HG02852 (cell line): ENCODE data around the gene NAA20.

Source experiments
- ATAC-seq: cut with Tn5 transposase; IDR thresholded peaks from one replicate; pipeline ENCODE4 v1.9.1; 2021; ENCODE audit warnings: mild to moderate bottlenecking, moderate library complexity; ENCODE audit not compliant: unreplicated experiment

NAA20 gene

DNA sequence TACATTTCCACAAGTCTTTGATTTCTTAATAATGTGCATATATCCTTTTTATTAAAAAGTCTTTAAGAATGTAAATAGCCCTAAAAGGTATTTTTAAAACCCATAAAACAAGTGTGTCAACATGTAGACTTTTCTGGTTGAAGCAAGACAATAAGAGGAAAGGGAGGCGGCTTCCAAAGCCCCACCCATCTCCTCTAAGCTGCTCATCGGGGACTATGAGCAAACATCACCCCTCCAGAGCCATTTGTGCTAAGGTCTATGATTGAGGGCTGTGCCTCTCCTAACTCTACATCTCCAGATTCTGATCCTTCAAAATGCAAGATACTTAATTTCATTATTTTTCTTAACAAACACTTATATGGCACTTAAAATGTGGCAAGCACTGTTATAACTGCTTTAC lies 2.5 kb upstream of the NAA20 start:
- ATAC-seq, result no peak

DNA sequence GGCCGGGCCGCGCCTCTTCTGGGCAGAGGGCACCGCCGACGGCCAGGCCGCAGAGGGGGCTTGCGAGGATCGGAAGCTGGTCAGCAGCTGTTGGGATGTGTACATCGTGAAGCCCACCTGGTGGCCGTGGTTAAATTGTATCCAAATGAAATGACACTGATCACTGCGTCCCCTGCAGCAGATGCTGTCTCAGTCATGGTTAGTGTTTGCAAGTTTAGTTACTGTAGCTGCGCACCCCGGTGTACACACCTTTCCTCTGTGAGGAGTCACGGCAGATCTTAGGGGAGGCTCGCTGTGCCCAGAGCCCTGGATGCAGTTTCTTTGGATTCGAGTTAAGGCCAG lies 653 bp downstream of the NAA20 start:
- peak; percentile 4 for ATAC-seq

DNA sequence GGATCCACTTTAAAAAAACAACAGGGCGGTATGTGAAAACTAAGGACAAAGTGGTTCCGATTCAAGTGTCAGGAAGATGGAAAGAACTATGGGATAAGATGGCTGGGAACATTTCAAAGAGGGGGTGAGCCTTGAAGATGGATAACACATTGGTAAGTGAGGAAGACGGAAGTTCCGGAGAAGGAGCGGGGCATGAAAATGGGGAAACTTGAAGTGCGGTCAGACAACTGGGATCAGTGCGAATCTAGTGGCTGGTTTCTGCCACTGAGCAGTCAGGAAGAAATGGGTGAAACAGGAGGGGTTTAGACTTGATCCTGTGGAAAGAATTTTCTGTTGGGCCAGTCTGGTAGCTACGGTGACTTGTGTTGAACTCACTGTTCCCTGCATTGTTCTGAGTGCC lies 1.2 kb downstream of the NAA20 start:
- no peak for ATAC-seq

DNA sequence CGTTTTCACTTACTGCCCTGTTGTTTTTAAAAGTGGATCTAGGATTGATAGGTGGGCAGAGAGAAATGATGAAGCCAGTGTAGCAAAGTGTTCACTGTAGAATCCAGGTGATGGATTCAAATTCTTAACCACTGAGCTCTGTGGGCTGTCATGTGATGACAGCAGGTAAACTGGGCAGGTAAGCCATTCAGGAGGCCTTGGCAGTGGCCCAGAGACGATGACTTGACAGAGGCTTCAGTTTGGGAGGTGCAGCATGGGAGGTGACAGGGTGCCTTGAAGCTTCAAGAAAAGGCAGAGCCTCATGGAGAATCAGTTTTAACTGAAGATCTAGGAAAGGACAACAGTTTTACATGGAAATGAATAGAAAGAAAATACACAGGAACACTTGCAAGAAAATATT lies 2.0 kb downstream of the NAA20 start:
- ATAC-seq, result no peak

DNA sequence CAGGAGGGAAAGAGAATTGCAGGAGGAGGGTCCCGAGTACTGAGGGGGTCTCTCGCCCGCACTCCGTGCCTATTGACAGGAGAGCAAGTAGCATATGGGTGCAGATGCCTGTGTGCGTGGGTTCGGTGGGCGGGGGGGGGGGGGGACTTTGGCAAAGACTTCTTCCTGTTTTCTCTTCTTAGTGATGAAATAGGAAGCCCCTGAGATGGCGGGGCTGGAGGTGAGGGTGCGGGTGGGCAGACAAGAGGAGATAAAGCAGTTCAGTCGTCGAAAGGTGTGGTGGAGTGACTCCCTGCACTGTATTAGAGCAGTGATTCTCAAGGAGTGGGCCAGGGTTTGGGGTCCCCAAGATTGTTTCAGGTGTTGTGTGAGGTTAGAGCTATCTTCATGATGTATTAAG lies 3.7 kb downstream of the NAA20 start:
- ATAC-seq, result no peak

DNA sequence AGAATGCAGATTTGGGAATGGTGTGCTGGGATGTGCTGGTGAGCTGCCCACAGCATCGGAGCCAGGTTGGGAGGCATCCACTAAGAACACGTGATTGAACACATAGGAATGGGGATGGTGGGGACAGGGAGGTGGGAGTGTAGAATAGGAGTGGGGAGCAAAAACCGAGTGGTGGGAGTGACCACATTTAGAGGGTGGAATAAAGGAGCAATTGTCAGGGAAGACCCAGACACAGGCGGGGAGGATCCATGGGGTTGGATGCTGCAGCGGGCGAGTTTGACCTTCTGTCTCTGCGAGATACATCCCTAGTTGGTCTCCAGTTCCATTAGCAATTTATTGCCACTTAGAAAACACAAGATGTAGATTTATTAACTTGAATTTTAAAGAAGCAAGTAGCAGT lies 4.7 kb downstream of the NAA20 start:
- ATAC-seq, result no peak

DNA sequence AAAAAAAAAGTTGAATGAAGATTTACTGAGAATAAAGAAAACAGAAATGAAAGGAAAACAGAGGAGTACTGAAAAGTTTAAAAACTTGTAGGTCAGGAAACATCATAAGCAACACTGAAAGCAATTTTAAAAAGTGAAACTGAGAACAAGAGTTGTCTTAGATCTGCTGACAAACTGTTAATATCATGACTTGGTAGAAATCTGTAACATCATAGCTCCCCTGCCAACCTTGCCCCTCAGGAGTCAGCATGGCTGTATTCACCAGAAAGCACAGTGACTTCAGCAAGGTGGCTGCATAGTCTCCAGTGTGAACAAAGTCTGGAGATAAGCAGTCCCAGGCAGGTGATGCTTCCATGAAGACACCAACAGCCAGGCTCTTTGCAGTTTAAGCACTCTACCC lies 5.3 kb downstream of the NAA20 start:
- peak; percentile 62 for ATAC-seq

DNA sequence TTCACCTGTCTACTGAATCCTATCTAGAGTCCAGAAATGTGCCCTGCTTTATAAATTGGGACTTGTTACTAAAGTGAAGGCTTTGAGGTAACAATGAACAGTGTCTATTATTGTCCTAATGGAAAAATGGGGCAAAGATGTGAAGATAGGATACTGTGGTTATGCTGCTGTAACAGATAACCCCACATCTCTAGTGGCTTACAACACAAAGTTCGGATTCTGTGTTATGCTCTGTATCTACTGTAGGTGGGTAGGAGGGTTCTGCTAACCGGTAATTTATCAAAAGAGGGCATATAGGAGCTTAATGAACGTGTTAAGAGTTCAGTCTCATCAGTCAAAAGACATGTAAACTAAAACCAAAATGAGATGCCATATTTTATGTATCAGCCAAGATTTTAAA lies 6.2 kb downstream of the NAA20 start:
- ATAC-seq, result no peak

DNA sequence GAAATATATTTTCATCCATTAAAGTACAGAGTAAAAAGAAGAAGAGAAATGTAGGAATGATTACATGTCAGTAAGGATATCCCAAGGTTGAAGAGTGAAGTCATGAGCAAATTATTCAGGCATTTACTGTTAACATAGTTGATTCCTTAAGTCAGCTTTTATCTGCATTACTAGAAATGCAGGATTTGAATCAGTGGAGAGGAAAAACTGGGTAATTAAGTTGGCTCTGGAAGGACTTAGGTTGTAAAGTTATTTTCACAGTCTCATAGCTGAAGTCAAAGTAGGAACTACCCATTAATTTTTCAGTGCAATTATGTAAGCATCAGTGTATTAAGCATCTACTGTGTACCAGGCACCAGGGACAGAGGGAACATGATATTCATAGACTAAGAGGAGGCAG lies 7.8 kb downstream of the NAA20 start:
- ATAC-seq, result no peak

DNA sequence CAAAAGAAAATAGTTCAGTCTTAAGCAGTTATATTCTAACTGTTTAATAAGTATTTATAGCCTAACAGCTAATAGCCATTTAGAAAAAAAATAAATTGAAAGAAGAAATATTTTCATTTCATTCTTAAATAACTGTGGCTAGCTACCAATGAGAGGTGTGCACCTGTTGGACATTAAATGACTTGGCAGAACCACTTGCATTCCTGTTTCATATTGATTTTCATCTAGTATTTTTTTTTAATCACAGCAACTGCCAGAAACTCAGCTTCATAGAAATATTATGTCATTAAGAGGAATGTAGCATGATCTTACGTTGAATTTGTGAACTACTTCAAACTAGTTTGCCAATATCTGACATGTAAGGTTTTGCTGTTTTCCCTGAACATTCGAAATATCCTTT lies 10.1 kb downstream of the NAA20 start:
- ATAC-seq, result no peak

DNA sequence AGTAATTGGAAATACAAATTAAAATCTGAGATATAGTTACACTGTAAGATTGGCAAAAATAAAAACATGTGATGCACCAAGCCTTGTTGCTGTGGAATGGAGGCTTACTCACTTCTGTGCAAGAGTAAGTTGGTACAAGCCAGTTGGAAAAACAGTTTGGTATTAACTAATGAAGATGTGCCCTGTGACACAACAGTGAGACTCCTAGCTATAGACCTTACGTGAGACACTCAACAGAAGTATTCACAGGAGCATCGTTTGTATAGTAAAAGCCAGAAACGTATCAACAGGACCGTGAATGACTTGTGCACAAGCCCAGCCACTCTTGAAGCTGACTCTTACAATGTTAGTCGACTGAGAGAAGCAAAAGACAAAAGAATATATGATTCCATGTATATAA lies 14.6 kb downstream of the NAA20 start:
- no peak for ATAC-seq

DNA sequence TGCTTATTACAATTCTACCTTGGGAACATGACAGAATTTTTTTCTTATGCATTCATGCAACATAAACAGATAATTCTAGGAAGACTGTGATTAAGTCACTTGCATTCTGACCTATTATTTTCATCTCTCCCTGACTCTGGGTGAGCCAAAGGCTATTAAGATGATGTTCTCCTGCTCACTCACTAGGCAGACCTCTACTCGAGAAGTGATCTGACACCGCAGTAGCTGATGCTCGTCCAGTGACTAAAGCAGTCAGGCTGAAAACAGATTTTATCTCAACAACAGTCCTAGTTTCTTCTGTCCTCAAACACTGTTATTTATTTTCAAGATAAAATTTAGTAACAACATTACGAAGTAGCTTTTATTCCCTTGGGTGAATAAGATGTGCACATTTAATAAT lies 17.3 kb downstream of the NAA20 start:
- ATAC-seq, result no peak

DNA sequence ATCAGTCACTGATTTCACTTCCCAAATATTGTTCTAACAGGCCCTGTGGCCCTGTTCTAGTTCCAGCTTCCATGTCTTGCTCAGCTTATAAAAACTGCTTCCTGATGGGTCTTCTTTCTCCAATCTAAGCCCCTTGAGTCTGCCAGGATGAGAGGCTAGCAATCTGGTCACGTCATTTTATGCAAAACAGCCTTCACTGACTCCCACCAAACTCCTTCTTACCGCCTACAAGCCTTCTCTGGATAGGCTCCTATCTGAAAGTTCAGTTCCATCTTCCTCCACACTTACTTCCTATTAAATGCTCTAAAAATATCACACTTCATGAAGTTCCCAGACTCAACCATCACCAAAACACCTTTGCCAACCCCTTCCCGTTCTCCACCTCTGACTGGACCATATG lies 19.6 kb downstream of the NAA20 start:
- no peak for ATAC-seq

DNA sequence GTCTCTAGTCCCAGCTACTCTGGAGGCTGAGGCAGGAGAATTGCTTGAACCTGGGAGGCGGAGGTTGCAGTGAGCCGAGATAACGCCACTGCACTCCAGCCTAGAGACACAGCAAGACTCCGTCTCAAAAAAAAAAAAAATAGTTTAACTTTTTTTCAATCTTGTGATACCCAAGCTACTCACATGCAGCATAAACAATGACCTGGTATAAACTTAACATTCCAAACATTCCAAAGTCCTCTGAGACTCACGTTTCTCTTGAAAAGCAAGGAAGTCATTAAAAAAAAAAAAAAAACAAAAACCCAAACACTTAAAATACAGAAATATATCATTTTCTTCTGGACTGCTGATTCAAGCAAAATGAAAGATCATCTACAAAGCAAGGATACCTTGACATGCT lies 20.8 kb downstream of the NAA20 start:
- no peak for ATAC-seq

DNA sequence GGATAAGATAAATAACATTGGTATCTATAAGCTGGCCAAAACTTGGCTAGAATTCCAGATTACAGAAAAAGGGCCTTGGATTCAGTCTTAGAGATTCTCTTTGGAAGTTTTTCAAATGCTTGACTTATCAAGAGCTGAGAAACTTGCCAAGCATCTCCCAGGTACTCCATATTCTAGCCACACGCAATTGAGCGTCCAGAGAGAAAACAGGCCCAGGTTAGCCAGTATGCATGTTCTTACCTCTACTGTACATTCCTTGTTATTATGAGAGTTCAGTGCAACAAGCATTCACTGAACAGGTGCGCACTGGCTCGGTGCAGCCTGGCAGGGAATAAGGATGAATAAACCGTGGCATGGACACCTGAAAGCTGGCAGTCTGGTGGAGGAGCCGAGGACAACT lies 21.4 kb downstream of the NAA20 start:
- ATAC-seq, result no peak

DNA sequence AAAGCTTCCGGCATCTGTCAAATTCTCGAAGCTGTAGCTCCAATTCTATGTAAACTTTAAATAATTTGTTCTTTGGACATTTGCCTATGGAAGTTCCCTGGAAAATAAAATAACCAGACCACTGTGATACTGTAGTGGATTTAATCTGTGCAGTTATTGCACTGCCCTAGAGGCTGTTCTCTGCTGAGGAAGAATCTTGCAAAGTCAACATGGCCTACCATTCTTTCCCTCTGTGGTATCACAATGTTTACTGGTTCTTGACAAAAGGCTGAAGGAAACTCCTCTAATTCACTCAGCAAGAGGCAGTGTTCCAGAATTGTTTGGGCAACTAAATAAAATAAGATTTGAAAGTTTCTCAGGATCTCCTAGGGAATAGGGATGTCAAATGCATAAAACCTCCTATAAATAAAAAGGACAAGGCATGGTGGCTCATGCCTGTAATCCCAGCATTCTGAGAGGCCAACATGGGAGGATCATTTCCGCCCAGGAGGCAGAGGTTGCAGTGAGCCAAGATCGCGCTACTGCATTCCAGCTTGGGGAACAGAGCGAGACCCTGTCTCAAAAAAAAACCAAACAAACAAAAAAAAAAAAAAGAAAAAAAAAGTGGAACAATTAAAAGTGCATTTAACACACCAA lies 22.7 kb downstream of the NAA20 start:
- no peak for ATAC-seq

DNA sequence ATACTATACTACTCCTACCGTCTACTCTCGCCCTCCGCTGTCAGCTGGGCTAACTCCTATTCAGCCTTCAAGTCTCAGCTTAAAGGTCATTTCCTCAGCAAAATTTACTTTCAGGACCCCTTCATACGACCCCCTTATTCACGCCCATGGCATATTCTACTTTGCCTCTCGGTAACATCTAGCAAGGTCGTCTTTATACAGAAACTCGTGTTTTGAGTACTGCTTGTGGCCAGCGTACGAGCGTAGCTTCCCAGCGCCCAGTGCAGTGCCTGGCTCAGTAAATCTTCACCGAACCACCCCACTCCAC lies 34.6 kb downstream of the NAA20 start:
- ATAC-seq, result no peak

DNA sequence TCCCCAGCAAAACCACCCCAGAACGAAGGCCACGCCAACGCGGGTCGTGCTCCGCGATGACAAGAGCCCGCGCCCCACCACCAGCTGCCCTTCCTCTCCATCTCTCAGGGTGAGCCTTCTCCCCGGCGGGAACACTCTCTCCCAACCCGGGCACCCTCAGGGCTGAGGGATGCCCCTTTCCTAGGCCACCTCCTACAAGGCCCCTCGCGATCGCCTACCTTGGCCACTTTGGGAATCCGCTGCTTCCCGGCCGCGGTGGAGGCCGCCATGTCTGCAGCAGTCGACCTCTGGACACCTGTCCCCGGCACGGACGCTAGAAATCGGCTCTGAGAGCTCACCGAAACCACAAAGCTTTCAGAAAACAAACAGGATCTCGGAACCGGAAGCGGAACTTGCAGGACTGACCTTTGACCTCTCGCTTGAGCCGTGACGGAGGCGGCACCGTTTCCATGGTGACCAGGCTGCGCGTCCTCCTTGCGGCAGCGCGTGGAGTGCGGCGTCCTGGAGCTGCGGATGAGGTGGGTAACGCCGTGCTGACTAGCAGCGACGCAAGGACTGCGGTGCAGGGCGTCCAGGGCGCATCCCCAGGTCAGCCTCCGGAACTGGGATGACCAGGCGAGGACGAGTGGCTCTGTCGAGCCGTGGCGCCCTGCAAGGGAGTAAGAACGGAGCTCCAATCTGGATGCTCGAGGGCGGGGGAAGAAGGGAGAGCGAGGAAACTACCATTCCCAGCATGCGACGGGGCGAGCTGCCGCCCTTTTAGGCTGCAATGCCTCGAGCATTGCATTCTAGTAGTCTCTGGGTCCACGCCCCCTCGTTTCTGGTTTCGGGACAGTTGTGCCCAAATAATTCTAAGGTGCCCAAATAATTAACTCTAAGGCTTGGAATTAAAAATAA lies 35.2 kb downstream of the NAA20 start, which contains the start of the genes CFAP61 and CRNKL1:
CFAP61 (plus strand) TSS at position 459 of the 897 bp plus-strand sequence. CDS start 4,122 bp downstream, outside the sequence.
CRNKL1 (minus strand) TSS at position 393 of the 897 bp plus-strand sequence; CDS start at position 269, 124 bp downstream.
- peak; percentile 93 for ATAC-seq

DNA sequence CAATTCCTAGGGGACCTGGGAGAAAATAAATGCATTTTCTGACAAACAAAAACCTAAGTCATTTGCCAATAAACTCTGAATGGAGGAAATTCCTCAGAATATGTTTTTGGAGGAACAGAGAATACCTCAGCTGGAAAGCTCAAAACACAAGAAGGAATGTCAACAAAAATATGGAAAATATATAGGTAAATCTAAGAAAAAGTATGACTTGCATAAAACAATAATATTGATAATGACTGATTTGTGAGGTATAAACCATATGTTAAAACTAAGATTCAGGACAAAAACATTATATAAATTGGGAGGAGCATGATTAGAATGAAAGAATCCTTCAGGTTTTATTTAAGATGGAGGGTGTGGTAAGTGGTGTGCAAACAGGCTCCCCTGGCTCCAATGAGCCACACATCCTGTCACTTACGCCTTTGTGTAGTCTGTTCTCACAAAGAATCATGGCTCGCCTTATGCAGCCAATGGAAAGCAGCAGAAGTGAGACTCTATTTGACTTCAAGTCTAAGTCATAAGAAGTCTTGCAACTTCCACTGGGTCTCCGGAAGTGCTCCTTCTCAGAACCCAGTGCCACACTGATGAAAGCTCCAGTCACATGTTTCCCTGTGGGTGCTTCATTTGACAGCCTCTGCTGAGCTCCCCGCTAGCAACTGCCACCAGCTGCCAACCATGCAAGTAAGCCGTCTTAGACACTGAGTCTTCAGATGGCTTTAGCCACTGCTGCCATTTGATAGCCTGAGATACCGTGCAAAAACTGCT lies 43.3 kb downstream of the NAA20 start:
- no peak for ATAC-seq

DNA sequence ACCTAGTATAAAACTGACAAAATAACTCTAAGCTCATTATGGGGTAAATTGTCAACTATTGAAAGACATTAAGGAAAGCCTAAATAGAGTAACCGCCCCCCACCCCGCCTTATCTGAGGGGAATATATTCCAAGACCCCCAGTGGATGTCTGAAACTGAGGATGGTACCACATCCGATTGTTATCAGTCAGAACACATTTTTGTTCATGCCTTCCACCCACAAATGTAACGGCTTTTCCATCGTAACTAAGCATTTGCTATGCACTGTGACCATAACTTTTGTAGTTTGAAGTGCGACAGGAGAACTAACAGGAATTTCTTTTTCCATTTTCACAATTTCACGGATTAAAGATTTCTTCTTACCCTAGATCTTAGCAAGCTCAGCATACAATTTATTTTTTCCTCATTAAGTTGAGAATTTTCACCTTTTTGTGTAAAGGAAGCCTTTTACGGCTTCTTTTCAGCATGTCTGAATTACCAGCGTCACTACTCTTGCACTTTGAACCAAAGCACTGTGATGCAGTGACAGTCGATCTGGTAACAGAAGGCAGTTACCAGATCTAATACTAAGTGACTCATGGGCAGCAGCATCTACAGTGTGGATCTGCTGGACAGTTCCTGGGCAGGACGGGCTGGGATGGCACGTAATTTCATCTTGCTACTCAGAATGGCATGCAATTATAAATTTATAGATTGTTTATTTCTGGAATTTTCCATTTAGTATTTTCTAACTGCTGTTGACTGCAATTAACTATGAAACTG lies 47.0 kb downstream of the NAA20 start:
- ATAC-seq, result no peak

DNA sequence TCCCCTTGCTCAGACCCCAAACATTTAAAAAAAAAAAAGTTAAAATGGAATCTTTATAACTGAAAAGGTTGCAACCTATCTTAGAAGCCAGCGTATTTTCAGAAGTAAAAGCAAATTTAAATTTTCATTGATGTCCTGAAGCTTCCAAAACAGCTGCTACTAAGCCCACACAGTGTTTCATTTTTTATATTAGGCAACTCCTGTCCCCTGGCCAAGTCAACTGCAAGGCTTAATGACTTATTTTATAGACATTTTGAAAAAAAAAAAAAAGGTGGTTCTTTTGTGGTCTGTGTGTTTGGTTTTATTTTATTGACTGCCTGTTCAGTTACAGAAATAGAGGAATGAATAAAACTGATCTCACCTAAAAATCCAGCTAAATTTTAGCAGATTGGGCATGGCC lies 48.2 kb downstream of the NAA20 start:
- ATAC-seq, result no peak
